ENCODE measurements around the gene DESI1.
"Not testable (repeated sequence)": the region's sequence is repeated elsewhere in the genome, so short reads cannot be mapped to it uniquely, and the experiment has no call there.

The DESI1 gene
- total RNA-seq: 38.8 to 100 (median 63.2) reads per million in 18 experiments

DNA sequence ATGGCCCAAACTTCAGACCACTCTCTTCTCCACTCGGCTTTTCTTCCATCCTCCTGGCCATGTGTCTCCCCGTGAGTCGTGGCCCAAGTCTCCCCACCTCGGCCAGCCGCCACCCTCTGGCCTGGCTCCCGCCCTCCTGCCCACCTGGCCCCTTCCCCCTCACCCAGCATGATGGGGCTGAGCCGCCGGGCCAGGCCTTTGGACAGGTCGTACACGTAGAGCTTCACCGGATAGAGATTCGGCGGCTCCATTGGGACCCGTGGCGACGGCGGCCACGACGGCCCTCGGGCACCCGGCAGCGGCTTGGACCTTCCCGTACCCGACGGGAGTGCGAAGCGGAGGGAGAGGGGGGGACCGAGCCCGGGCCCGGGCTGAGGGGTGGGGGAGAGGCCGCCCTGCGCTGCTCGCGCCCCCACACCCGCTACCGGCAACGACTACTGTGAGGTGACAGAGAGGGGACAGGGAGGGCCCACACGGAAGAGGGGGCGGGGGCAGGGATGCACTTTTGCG, at the start of gene DESI1:
TSS of gene DESI1 (minus strand) at position 455 of the 510 bp plus-strand sequence. CDS start at position 251, 204 bp downstream.
- no peak for DNase-seq

- DNase-seq: no peak
Observed at GRCh38 chr22:41668971-41669911, 48.4 kb upstream of the DESI1 start.

GRCh38 chr22:41664951-41665350, 44.1 kb upstream of the DESI1 start:
- DNase-seq: no peak

DNA sequence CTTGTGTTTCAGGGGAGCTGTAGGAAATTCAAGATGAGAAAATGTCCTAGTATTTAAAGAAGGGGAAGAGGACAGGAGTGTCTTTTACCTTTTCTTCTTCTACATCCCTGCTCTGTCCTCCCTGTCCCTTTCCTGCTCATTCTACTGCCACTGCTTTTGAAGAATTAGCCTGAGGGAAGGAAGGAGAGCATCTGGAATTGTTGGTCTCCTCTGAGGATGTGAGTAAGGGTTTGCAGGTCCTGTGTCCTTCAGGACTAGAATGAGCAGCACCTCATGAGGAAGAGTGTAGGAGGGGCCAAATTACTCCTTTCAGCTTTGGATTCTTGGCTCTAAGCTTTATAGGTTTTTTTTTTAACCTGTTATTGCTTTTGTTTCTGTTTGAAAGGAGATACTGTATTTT, 43.6 kb upstream of the DESI1 start:
- DNase-seq: no peak

- DNase-seq: not testable (repeated sequence)
Observed at GRCh38 chr22:41663594-41663993, 42.8 kb upstream of the DESI1 start.

DNA sequence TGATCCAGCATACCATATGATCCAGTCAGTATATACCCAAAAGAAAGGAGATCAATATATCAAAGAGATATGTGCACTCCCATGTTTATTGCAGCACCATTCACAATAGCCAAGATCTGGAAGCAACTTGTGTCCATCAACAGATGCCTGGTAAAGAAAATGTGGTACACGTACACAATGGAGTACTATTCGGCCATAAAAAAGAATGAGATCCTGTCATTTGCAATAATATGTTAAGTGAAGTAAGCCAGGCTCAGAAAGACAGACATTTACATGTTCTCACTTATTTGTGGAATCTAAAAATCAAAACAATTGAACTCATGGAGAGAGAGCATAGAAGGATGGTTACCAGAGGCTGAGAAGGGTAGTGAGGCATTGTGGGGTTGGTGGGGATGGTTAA, 40.9 kb upstream of the DESI1 start:
- DNase-seq: no peak

GRCh38 chr22:41661088-41661487, 40.2 kb upstream of the DESI1 start:
- no peak for DNase-seq

- DNase-seq: no peak
Observed at GRCh38 chr22:41660416-41660815, 39.6 kb upstream of the DESI1 start.

GRCh38 chr22:41659941-41660340, 39.1 kb upstream of the DESI1 start:
- no peak for DNase-seq

DNA sequence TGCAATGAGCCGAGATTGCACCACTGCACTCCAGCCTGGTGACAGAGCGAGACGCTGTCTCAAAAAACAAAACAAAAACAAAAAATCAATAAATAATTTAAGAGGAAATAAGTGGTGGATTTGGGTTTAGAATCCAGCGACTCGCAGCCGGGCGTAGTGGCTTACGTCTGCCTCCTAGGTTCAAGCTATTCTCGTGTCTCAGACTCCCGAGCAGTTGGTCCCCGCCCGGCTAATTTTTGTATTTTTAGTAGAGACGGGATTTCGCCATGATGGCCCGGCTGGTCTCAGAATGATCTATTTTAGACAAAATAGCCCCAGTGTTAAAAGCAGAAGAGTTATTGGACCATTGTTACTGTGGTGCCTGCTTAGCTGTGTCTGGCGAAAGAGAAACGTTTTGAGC, 38.0 kb upstream of the DESI1 start:
- DNase-seq: no peak

- DNase-seq: no peak
Observed at GRCh38 chr22:41657709-41658108, 36.9 kb upstream of the DESI1 start.

DNA sequence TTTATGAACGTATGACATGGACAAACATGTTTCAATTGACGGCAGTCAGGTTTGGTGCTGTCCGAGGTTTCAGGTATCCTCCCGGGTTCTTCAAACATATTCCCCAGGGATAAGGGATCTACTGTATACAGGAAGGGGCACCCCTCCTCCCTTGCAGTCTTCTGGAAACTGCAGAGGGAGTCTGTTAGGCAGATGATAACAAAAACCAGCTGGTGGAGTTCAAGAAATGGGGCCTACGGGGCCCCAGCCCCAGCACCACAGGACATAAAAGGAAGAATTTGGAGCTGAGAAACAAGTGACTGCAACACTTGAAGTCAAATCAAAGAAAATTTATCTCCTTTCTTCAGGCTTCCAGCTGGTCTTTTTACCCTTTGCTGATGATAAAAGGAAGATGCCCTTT, 35.7 kb upstream of the DESI1 start:
- no peak for DNase-seq

DNA sequence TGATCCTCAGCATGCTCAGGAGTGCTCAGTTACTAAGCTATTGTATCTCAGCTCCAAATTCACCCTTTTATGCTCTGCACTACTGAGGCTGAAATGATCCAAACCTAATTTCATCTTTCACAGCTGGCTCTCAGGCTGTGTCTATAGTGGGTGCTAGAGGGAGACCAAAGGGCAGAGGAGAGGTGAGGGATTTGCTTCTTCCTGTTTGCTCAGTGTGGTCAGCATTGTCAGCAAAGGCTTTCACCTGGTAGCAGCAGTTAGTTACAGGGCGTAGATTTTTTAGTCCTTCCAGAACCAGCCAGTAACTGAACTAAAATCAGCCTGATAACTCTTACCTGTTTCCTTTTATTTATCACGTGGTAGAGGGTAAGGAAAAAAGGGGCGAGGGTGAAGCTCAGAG, 33.5 kb upstream of the DESI1 start:
- DNase-seq: no peak

DNA sequence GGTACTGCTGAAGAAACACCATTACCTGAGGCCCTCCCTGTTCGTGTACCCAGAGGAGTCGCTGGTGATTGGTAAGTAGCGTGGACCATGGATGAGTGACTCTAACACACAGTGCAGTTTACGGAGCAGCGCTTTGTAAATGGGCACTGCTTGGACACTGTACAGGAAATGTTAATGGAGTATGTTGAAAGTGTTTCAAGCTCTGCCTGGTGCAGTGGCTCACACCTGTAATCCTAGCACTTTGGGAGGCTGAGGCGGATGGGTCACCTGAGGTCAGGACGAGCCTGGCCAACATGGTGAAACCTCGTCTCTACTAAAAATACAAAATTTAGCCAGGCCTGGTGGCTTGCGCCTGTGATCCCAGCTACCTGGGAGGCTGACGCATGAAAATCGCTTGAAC, 30.0 kb upstream of the DESI1 start:
- DNase-seq: no peak

DNA sequence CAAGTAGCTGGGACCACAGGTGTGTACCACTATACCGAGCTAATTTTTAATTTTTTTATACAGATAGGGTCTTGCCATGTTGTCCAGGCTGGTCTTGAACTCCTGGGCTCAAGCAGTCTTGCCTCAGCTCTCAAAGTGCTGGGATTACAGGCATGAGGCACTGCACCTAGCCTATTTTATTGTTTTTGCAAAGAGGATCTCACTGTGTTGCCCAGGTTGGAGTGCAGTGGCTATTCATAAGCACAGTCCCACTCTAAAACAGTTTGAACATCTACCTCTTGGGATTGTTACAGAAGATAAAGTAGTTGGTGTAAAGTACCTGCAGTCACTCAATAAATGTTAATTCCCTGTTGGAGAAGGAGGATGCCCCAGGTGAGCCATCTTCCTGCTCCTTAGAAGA, 29.4 kb upstream of the DESI1 start:
- no peak for DNase-seq

DNA sequence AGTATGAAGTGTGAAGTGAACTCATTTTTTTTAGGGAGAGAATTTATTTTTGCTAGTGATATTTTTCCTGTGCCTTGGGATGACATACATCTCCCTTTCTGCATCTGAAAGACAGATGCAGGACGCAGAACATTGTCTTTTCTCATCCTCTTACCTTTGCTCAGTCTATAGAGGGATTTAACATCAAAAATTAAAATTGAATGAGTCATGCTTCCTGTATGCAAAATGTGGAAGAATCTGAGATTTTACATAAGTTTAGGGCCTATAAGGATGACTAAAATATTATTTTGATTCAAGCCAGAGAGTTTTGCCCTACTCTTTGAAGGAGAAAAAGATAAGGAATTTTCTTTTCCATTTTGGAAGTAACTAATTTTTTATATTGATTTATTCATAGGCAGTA, 27.6 kb upstream of the DESI1 start:
- DNase-seq: no peak

DNA sequence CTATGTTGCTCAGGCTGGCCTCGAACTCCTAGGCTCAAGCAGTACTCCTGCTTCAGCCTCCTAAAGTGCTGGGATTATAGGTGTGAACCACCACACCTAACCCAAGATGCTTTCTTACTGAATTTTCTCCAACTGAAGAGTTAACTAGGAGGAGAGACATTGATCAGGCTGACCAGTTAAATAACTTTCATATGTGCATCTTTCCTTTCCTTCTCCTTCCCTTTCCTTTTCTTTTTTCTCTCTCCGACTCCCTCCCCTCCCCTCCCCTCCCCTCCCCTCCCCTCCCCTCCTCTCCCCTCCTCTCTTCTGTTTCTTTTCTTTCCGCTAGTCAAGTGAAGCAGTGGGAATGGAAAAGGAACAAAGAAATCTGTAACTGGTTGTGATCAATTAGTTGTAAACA, 26.9 kb upstream of the DESI1 start:
- no peak for DNase-seq

- no peak for DNase-seq
Observed at GRCh38 chr22:41642331-41643110, 21.7 kb upstream of the DESI1 start.

DNA sequence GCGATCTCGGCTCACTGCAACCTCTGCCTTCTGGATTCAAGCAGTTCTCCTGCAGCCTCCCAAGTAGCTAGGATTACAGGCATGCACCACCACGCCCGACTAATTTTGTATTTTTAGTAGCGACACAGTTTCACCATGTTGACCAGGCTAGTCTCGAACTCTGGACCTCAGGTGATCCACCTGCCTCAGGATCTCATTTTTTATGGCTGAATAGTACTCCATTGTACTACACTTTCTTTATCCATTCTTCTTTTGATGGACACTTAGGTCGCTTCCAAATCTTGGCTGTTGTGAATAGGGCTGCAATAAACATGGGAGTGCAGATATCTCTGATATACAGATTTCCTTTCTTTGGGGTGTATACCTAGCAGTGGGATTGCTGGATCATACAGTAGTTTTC, 21.0 kb upstream of the DESI1 start:
- DNase-seq: no peak

DNA sequence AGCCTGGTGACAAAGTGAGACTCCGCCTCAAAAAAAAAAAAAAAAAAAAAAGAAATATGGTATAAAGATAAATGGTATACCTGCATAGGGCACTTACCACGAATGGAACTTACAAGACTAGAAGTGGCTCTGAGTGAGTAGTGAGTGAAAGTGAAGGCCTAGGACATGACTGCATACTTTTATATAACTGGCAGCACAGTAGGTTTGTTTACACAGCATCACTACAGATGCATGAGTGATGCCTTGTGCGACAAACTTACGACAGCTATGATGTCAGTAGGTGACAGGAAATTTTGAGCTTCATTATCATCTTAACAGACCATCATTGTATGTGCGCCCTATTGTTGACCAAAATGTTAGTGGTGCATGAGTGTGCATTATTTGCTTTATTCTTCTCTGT, 17.9 kb upstream of the DESI1 start:
- DNase-seq: no peak

DNA sequence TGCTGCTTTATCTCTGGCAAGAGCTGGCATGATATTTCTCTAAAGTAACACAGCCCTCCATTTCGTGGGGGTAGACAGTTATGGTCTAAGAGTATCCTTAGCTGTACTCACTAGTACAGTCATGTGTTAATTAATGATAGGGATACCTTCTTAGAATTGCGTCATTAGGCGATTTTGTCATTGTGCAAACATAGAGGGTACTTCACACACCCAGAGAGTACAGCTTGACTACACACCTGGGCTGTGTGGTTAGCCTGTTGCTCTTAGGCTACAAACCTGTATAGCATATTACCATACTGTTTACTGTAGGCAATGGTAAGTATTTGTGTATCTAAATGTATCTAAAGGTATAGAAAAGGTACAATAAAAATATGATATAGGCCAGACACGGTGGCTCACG, 17.3 kb upstream of the DESI1 start:
- DNase-seq: no peak

- not testable (repeated sequence) for DNase-seq
Observed at GRCh38 chr22:41637623-41638022, 16.8 kb upstream of the DESI1 start.

DNA sequence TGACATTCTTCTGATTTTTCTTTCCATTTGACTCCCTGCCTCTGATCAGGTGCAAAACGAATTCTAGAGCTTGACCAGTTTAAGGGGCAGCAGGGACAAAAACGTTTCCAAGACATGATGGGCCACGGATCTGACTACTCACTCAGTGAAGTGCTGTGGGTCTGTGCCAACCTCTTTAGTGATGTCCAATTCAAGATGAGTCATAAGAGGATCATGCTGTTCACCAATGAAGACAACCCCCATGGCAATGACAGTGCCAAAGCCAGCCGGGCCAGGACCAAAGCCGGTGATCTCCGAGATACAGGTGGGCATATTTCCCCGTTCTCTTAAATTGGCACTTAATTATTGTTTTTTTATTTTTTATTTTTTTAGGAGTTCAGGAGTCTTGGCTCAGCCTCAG, 15.6 kb upstream of the DESI1 start:
- no peak for DNase-seq

GRCh38 chr22:41634610-41635009, 13.8 kb upstream of the DESI1 start:
- not testable (repeated sequence) for DNase-seq
